PFSK-1 (cell line): ENCODE measurements around the gene CHCT1.

ENCODE experiments used
- POLR2AphosphoS5 ChIP-seq: IDR thresholded peaks from 2 replicates; pipeline ENCODE4 v1.6.1; 2012; ENCODE audit warnings: low read depth, mild to moderate bottlenecking, control low read depth, low read length, moderate library complexity
- TF ChIP-seq, protein P1 (sequence below), 2 experiments: IDR thresholded peaks; 2 replicates each; pipeline versions ENCODE4 v1.6.1 to v1.8.0; 2011 to 2012; ENCODE audit warnings: low read depth in 2 of 2, low read length in 2 of 2, control low read depth in 1 of 2, inconsistent platforms in 1 of 2, mild to moderate bottlenecking in 1 of 2, moderate library complexity in 1 of 2; ENCODE audit not compliant: insufficient read depth in 1 of 2

DNA sequence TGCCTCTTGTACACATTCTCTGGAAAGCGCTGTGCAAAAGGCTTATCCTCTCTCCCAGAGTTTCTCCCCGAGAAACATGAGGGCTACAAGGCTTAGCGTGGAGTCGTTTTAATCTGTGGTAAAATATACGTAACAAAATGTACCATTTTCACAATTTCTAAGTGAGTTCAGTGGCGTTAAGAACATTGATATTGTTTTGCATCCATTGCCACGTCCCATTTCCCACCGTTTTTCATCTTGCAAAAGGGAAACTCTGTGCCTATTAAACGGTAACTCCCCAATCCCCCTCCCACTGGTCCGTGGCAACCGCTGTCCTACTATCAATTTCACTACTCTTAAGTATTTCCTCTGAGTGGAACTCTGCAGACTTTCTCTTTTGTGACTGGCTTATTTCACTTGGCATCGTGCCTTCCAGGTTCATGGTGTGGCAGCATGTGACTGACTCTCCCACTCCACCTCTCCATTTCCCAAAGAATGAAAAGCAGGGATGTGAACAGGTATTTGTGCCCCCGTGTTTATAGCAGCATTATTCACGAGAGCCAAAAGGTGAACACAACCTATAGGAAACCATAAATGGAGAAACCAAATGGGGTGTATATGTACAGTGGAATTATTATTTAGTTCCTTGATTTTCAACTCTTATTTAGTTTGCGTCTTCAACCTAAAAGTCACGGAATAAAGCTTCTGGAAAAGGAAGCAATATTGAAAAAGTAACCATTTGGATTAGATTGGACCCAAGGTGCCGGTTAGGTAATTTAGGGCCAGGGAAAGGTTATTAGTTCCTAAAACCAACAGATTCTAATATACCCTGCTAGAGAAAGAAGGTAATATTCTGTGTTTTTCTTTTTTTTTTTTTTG is 29.2 kb upstream of the CHCT1 start:
- no peak for TF ChIP-seq POLR2AphosphoS5
- TF ChIP-seq, protein P1, sequence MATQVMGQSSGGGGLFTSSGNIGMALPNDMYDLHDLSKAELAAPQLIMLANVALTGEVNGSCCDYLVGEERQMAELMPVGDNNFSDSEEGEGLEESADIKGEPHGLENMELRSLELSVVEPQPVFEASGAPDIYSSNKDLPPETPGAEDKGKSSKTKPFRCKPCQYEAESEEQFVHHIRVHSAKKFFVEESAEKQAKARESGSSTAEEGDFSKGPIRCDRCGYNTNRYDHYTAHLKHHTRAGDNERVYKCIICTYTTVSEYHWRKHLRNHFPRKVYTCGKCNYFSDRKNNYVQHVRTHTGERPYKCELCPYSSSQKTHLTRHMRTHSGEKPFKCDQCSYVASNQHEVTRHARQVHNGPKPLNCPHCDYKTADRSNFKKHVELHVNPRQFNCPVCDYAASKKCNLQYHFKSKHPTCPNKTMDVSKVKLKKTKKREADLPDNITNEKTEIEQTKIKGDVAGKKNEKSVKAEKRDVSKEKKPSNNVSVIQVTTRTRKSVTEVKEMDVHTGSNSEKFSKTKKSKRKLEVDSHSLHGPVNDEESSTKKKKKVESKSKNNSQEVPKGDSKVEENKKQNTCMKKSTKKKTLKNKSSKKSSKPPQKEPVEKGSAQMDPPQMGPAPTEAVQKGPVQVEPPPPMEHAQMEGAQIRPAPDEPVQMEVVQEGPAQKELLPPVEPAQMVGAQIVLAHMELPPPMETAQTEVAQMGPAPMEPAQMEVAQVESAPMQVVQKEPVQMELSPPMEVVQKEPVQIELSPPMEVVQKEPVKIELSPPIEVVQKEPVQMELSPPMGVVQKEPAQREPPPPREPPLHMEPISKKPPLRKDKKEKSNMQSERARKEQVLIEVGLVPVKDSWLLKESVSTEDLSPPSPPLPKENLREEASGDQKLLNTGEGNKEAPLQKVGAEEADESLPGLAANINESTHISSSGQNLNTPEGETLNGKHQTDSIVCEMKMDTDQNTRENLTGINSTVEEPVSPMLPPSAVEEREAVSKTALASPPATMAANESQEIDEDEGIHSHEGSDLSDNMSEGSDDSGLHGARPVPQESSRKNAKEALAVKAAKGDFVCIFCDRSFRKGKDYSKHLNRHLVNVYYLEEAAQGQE (IDR thresholded peaks at IDR 0.05; ENCODE audit: insufficient read depth in 1 of 2, low read depth in 2 of 2, low read length in 2 of 2), result no peak
